ENCODE data around the gene PRKCB.
"Not testable (repeated sequence)": the region's sequence is repeated elsewhere in the genome, so short reads cannot be mapped to it uniquely, and the experiment has no call there.

Gene PRKCB

DNA sequence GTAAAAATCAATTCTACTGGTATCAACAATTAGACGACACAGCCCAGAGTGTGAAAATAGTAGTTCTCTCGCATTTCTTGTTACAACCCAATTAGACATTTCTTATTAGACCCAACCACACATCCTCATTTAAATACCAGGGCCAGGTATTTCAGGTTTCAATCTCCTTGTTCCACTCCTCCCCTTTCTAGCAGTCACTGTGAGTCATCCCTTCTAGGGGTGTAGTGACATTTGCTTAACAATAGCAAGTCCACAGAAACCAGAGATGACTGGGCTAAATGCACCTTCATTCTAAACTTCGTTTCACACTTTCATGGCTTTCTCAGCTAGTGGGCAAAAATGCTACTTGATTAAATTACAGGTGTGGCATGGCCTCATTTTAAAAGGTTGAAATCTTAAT lies 303.5 kb downstream of the PRKCB start:
- H3K4me1 ChIP-seq (ENCODE audit: control insufficient read depth in 5 of 5, insufficient read depth in 5 of 5, low read length in 5 of 5): no peaks in the 10 kb centered on the region
- peaks cover 0 to 2% (median 0%) of the 10 kb centered on the region in 5 donors for H3K27me3 ChIP-seq (ENCODE audit: control insufficient read depth in 5 of 5, insufficient read depth in 4 of 5, low read length in 5 of 5)
- H3K27ac ChIP-seq (ENCODE audit: low read depth, low read length): no peak overlapping the region
- no peak overlapping the region for H3K4me3 ChIP-seq (ENCODE audit: low read depth in 1 of 5, low read length in 5 of 5)
- no peaks in the 10 kb centered on the region for H3K36me3 ChIP-seq (ENCODE audit: control insufficient read depth in 5 of 5, insufficient read depth in 5 of 5, low read length in 5 of 5)
- no peak overlapping the region for H3K9ac ChIP-seq (ENCODE audit: low read length in 5 of 5)
- H3K9me3 ChIP-seq (ENCODE audit: control insufficient read depth in 5 of 5, low read length in 5 of 5): peaks cover 0 to 5% (median 0%) of the 10 kb centered on the region in 5 donors

- Histone ChIP-seq H3K4me1 (ENCODE audit: control insufficient read depth in 5 of 5, insufficient read depth in 5 of 5, low read length in 5 of 5) (no peaks in the 10 kb centered on the region), H3K27me3 (ENCODE audit: control insufficient read depth in 5 of 5, insufficient read depth in 4 of 5, low read length in 5 of 5) (peaks cover 0 to 5% (median 0%) of the 10 kb centered on the region in 5 donors), H3K36me3 (ENCODE audit: control insufficient read depth in 5 of 5, insufficient read depth in 5 of 5, low read length in 5 of 5) (no peaks in the 10 kb centered on the region), H3K9me3 (ENCODE audit: control insufficient read depth in 5 of 5, low read length in 5 of 5) (peaks cover 0 to 5% (median 0%) of the 10 kb centered on the region in 5 donors), H3K27ac (ENCODE audit: low read depth, low read length) (no peak overlapping the region), H3K9ac (ENCODE audit: low read length in 5 of 5) (no peak overlapping the region), H3K4me3 (ENCODE audit: low read depth in 1 of 5, low read length in 5 of 5) (no peak overlapping the region)
Measured at GRCh38 chr16:24140730-24141129, 304.9 kb downstream of the PRKCB start.

DNA sequence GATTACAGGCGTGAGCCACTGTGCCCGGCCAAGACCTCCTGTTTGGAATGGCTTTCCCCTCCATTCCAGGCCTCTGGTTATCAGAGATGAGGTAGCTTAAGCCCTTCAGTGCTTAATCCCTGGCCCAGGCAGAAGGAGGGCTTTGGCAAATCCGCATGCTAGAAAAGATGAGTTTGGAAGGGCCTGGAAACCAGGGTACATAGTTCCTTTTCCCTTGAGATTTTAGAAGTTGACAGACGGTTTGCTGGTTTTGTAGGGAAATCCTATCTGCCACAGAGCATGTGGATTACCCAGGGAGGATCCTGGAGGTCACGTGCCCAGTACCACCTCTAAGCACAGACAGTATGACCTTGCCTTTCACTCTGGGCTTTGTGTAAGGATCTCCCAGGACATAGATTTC lies 305.7 kb downstream of the PRKCB start:
- Histone ChIP-seq H3K9ac (ENCODE audit: low read length in 5 of 5) (no peak overlapping the region), H3K9me3 (ENCODE audit: control insufficient read depth in 5 of 5, low read length in 5 of 5) (peaks cover 0 to 5% (median 0%) of the 10 kb centered on the region in 5 donors), H3K4me3 (ENCODE audit: low read depth in 1 of 5, low read length in 5 of 5) (no peak overlapping the region), H3K27me3 (ENCODE audit: control insufficient read depth in 5 of 5, insufficient read depth in 4 of 5, low read length in 5 of 5) (peaks cover 0 to 5% (median 0%) of the 10 kb centered on the region in 5 donors), H3K27ac (ENCODE audit: low read depth, low read length) (no peak overlapping the region), H3K36me3 (ENCODE audit: control insufficient read depth in 5 of 5, insufficient read depth in 5 of 5, low read length in 5 of 5) (no peaks in the 10 kb centered on the region), H3K4me1 (ENCODE audit: control insufficient read depth in 5 of 5, insufficient read depth in 5 of 5, low read length in 5 of 5) (no peaks in the 10 kb centered on the region)

GRCh38 chr16:24141917-24142316 lies 306.1 kb downstream of the PRKCB start:
- Histone ChIP-seq H3K27ac (ENCODE audit: low read depth, low read length) (no peak overlapping the region), H3K4me1 (ENCODE audit: control insufficient read depth in 5 of 5, insufficient read depth in 5 of 5, low read length in 5 of 5) (no peaks in the 10 kb centered on the region), H3K36me3 (ENCODE audit: control insufficient read depth in 5 of 5, insufficient read depth in 5 of 5, low read length in 5 of 5) (no peaks in the 10 kb centered on the region), H3K9ac (ENCODE audit: low read length in 5 of 5) (no peak overlapping the region), H3K4me3 (ENCODE audit: low read depth in 1 of 5, low read length in 5 of 5) (no peak overlapping the region), H3K27me3 (ENCODE audit: control insufficient read depth in 5 of 5, insufficient read depth in 4 of 5, low read length in 5 of 5) (peaks cover 0 to 5% (median 0%) of the 10 kb centered on the region in 5 donors), H3K9me3 (ENCODE audit: control insufficient read depth in 5 of 5, low read length in 5 of 5) (peaks cover 0 to 5% (median 0%) of the 10 kb centered on the region in 5 donors)

GRCh38 chr16:24145927-24146326 lies 310.1 kb downstream of the PRKCB start:
- Histone ChIP-seq H3K9me3 (ENCODE audit: control insufficient read depth in 5 of 5, low read length in 5 of 5) (peaks cover 0 to 2% (median 0%) of the 10 kb centered on the region in 5 donors), H3K9ac (ENCODE audit: low read length in 5 of 5) (no peak overlapping the region), H3K4me1 (ENCODE audit: control insufficient read depth in 5 of 5, insufficient read depth in 5 of 5, low read length in 5 of 5) (no peaks in the 10 kb centered on the region), H3K27me3 (ENCODE audit: control insufficient read depth in 5 of 5, insufficient read depth in 4 of 5, low read length in 5 of 5) (peaks cover 0 to 5% (median 0%) of the 10 kb centered on the region in 5 donors), H3K27ac (ENCODE audit: low read depth, low read length) (no peak overlapping the region), H3K36me3 (ENCODE audit: control insufficient read depth in 5 of 5, insufficient read depth in 5 of 5, low read length in 5 of 5) (no peaks in the 10 kb centered on the region), H3K4me3 (ENCODE audit: low read depth in 1 of 5, low read length in 5 of 5) (no peak overlapping the region)

- Histone ChIP-seq H3K4me1 (ENCODE audit: control insufficient read depth in 5 of 5, insufficient read depth in 5 of 5, low read length in 5 of 5) (no peaks in the 10 kb centered on the region), H3K9me3 (ENCODE audit: control insufficient read depth in 5 of 5, low read length in 5 of 5) (peaks cover 0 to 2% (median 0%) of the 10 kb centered on the region in 5 donors), H3K4me3 (ENCODE audit: low read depth in 1 of 5, low read length in 5 of 5) (no peak overlapping the region), H3K27ac (ENCODE audit: low read depth, low read length) (no peak overlapping the region), H3K36me3 (ENCODE audit: control insufficient read depth in 5 of 5, insufficient read depth in 5 of 5, low read length in 5 of 5) (no peaks in the 10 kb centered on the region), H3K27me3 (ENCODE audit: control insufficient read depth in 5 of 5, insufficient read depth in 4 of 5, low read length in 5 of 5) (peaks cover 0 to 5% (median 0%) of the 10 kb centered on the region in 5 donors), H3K9ac (ENCODE audit: low read length in 5 of 5) (no peak overlapping the region)
Measured at GRCh38 chr16:24146518-24146917, 310.7 kb downstream of the PRKCB start.

DNA sequence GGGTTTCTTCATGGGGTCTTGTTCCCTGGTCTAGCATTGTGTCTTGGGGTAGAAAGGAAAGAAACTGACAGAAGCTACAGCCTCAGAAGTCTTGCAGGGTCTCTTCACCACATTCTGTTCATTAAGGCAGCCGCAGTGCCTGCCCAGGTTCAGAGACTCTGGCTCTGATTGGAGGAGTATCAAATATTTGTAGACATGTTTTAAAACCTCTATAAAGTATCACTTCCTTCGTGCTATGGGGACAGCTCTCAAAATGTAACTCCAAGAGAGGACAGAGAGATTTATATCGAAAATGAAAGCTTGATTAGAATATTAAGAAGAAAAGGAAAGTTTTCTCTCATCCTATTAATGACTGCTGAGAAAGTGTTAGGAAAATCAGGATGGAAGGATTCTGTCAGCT lies 313.3 kb downstream of the PRKCB start:
- H3K27ac ChIP-seq (ENCODE audit: low read depth, low read length): no peak overlapping the region
- H3K9ac ChIP-seq (ENCODE audit: low read length in 5 of 5): no peak overlapping the region
- peaks cover 0 to 3% (median 0%) of the 10 kb centered on the region in 5 donors for H3K27me3 ChIP-seq (ENCODE audit: control insufficient read depth in 5 of 5, insufficient read depth in 4 of 5, low read length in 5 of 5)
- no peaks in the 10 kb centered on the region for H3K9me3 ChIP-seq (ENCODE audit: control insufficient read depth in 5 of 5, low read length in 5 of 5)
- no peaks in the 10 kb centered on the region for H3K36me3 ChIP-seq (ENCODE audit: control insufficient read depth in 5 of 5, insufficient read depth in 5 of 5, low read length in 5 of 5)
- no peaks in the 10 kb centered on the region for H3K4me1 ChIP-seq (ENCODE audit: control insufficient read depth in 5 of 5, insufficient read depth in 5 of 5, low read length in 5 of 5)
- no peak overlapping the region for H3K4me3 ChIP-seq (ENCODE audit: low read depth in 1 of 5, low read length in 5 of 5)

GRCh38 chr16:24150282-24150681 lies 314.5 kb downstream of the PRKCB start:
- no peak overlapping the region for H3K4me3 ChIP-seq (ENCODE audit: low read depth in 1 of 5, low read length in 5 of 5)
- no peak overlapping the region for H3K27ac ChIP-seq (ENCODE audit: low read depth, low read length)
- peaks cover 0 to 6% (median 0%) of the 10 kb centered on the region in 5 donors for H3K36me3 ChIP-seq (ENCODE audit: control insufficient read depth in 5 of 5, insufficient read depth in 5 of 5, low read length in 5 of 5)

GRCh38 chr16:24151482-24151939 lies 315.7 kb downstream of the PRKCB start:
- no peaks in the 10 kb centered on the region for H3K4me1 ChIP-seq (ENCODE audit: control insufficient read depth in 5 of 5, insufficient read depth in 5 of 5, low read length in 5 of 5)
- no peak overlapping the region for H3K9ac ChIP-seq (ENCODE audit: low read length in 5 of 5)
- no peak overlapping the region for H3K27ac ChIP-seq (ENCODE audit: low read depth, low read length)
- H3K4me3 ChIP-seq (ENCODE audit: low read depth in 1 of 5, low read length in 5 of 5): no peak overlapping the region
- H3K9me3 ChIP-seq (ENCODE audit: control insufficient read depth in 5 of 5, low read length in 5 of 5): no peaks in the 10 kb centered on the region
- no peaks in the 10 kb centered on the region for H3K27me3 ChIP-seq (ENCODE audit: control insufficient read depth in 5 of 5, insufficient read depth in 4 of 5, low read length in 5 of 5)
- peaks cover 0 to 8% (median 0%) of the 10 kb centered on the region in 5 donors for H3K36me3 ChIP-seq (ENCODE audit: control insufficient read depth in 5 of 5, insufficient read depth in 5 of 5, low read length in 5 of 5)

More at GRCh38 chr16:24150282-24150681, 314.5 kb downstream of the PRKCB start:
- Histone ChIP-seq H3K9me3 (ENCODE audit: control insufficient read depth in 5 of 5, low read length in 5 of 5) (no peaks in the 10 kb centered on the region), H3K27me3 (ENCODE audit: control insufficient read depth in 5 of 5, insufficient read depth in 4 of 5, low read length in 5 of 5) (no peaks in the 10 kb centered on the region), H3K4me1 (ENCODE audit: control insufficient read depth in 5 of 5, insufficient read depth in 5 of 5, low read length in 5 of 5) (no peaks in the 10 kb centered on the region), H3K9ac (ENCODE audit: low read length in 5 of 5) (no peak overlapping the region)

- not testable (repeated sequence) for H3K27ac ChIP-seq (ENCODE audit: low read depth, low read length); H3K27me3 ChIP-seq (ENCODE audit: control insufficient read depth in 5 of 5, insufficient read depth in 4 of 5, low read length in 5 of 5)
Measured at GRCh38 chr16:24152048-24152447, 316.3 kb downstream of the PRKCB start.

More at GRCh38 chr16:24152048-24152447, 316.3 kb downstream of the PRKCB start:
- H3K4me1 ChIP-seq (ENCODE audit: control insufficient read depth in 5 of 5, insufficient read depth in 5 of 5, low read length in 5 of 5); H3K36me3 ChIP-seq (ENCODE audit: control insufficient read depth in 5 of 5, insufficient read depth in 5 of 5, low read length in 5 of 5); H3K9me3 ChIP-seq (ENCODE audit: control insufficient read depth in 5 of 5, low read length in 5 of 5); H3K9ac ChIP-seq (ENCODE audit: low read length in 5 of 5); H3K4me3 ChIP-seq (ENCODE audit: low read depth in 1 of 5, low read length in 5 of 5): not testable (repeated sequence)

Data from subcutaneous abdominal adipose tissue (tissue), 5 donors.